GM19043 (cell line): Measurements from ENCODE around the gene SMIM36.
"Not testable (repeated sequence)": the region's sequence is repeated elsewhere in the genome, so short reads cannot be mapped to it uniquely, and the experiment has no call there.

Source experiments
- ATAC-seq: cut with Tn5 transposase; IDR thresholded peaks from one replicate; pipeline ENCODE4 v1.9.1; 2021; ENCODE audit warnings: low read depth; ENCODE audit not compliant: unreplicated experiment

The SMIM36 gene

DNA sequence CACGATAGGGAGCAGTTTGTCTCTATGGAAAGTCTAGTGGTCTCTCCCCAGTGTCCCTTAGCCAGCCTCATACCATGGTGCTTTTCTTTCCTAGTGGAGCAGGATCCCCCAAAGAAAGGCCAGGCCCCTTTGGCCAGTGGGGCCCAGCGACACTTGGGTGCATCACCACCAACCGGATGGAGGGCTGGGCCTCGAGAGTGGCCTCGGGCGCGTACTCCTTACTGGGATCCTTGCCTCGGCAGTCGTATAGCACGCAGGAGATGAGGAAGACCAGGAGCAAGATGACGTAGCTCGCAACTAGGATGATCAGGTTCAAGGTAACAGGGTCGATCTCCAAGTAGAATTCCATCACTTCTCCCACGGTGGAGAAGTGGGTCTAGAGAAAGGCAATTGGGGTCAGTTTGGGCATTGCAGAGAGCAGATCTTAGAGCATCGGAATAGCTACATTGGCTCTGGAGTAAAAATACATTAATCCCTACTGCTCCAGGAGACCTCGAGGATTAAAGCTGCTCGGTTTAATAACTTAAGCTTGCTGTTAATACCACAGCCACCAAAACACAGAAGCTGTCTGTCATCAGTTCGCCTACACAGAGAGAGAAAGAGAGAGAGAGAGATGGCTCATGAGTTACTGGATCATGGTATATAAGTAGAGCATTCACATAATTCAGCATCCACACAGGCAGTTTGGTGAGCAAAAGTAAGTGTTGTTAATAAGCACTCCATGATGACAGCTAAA is at the start of gene SMIM36:
TSS of gene SMIM36 (minus strand) at position 467 of the 736 bp plus-strand sequence.
- no peak for ATAC-seq

GRCh38 chr17:55555772-55556171 is 44.5 kb upstream of the SMIM36 start:
- ATAC-seq: no peak

- ATAC-seq: no peak
These were observed 37.9 kb upstream of the SMIM36 start for GRCh38 chr17:55549140-55549539.

DNA sequence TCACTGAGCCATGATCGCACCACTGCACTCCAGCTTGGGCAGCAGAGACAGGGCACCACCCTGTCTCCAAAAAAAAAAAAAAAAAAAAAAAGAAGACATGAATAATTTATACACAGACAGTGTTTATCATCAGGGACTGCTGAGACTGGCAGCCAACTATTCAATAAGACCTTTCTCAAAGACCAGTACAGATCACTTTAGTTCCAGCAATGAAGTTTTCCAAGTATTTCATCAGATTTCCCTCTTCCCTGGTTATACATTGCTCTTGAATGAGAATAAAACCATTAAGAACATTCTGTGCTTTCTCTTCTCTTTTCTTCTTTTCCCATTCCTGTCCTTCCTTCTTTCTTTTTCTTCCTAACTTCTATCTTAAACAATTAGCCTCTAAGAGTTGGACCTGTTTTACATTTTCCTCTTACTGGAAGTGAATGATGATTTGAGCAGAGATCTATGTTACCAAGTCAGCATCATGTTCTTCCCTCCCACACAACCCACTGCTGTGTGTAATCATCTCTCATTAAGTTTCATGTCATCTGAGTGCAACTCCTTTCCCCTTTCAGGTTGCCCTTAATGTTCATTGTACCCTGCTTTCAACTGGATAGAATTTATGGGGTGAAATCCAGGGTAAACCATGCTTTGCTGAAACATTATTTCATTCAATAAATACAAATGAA is 35.9 kb upstream of the SMIM36 start:
- ATAC-seq: no peak

- no peak for ATAC-seq
These were observed 35.2 kb upstream of the SMIM36 start for GRCh38 chr17:55546481-55546880.

DNA sequence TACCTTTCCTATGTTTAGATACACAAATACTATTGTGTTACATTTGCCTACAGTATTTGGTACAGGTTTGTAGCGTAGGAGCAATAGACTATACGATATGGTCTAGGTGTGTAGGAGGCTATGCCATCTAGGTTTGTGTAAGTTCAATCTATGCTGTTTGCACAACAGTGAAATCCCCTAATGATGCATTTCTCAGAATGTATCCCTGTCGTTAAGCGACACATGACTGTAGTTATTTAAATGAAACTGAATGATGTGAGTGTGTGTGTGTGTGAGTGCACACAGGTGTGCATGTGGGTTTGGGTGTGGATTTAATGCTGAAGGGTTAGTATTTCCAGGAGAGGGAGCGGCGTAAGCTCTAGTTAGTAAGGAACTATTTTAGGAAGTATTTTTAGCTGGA is 34.6 kb upstream of the SMIM36 start:
- no peak for ATAC-seq

GRCh38 chr17:55543709-55544108 is 32.5 kb upstream of the SMIM36 start:
- ATAC-seq: no peak

DNA sequence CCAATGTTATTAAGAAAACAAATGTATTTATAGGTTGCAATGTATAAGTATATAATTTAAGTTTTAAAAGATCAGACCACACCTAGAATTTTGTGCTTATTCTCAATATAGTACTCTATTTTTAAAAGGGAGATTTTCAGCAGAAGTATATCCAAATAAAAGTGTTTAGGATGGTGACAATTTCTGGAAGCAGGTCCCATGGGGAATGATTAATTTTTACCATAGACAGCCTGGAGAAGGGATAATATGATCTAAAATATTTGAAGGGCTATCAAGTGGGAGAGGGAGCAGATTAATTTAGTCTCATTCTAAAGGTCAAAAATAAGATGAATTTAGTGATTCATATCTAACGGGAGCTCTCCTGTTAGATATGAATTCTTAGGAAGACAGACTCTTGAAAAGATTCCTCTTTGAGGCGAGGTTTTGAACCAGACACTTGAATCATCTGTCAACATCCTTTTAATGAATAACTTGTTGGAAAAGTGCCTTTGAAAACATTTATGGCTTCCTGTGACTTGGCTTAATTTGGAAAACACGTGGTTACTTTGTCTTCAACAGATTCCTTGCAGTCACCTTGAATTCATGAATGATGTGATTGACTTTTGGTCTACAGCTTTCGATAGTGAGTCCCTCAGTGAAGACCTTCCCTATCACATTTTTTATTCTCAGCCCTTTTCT is 29.3 kb upstream of the SMIM36 start:
- no peak for ATAC-seq

DNA sequence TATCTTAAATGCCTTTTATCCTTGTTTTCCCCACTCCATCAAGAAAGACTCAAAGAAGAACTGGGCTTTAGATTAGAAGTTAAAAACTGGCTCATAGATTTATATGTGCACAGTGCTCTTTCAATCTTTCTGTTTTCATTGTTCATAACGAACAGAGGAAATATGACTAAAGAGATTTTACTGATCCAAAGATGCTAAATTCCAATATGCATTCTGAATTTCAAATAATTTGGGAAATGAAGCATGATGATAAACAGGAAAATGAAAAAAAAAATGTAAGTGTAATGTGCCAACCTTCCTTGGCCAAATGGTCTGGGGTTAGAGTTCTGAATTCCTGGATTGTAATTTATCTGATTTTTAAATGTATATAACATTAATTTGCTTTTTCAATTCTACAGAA is 25.0 kb upstream of the SMIM36 start:
- no peak for ATAC-seq

- ATAC-seq: no peak
These were observed 22.4 kb upstream of the SMIM36 start for GRCh38 chr17:55533608-55534007.

GRCh38 chr17:55532670-55533069 is 21.4 kb upstream of the SMIM36 start:
- ATAC-seq: no peak

DNA sequence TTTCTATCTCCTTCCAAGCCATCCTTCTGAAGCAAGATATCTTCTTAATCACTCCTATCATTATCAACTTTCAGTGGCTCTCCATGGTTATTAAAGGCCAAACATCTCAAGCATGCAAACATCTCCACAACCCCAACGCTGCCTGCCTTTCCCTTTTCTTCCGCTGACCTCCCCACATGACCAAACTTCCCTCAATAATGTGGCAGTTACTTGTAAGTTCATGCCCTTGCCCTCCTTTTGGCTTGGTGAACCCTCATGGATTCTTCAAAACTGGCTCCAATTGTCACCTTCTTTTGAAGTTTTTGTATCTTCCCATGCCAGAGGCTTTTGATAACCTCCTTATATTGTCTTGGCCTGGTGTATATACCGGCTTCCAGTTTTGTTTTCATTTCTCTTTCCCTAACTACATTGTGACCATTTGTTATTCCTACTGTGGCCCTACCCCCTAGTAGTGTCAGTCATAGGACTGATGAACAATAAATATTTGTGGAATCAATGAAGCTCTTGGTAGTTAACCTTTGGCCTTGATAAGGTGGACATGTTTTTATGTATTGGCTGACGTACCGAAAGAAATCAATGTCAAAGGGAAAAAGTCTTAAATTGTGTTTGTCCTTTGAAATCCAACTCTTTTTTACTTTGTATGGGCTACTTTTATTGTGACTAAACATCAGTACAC is 19.9 kb upstream of the SMIM36 start:
- no peak for ATAC-seq

GRCh38 chr17:55530064-55530463 is 18.8 kb upstream of the SMIM36 start:
- no peak for ATAC-seq

DNA sequence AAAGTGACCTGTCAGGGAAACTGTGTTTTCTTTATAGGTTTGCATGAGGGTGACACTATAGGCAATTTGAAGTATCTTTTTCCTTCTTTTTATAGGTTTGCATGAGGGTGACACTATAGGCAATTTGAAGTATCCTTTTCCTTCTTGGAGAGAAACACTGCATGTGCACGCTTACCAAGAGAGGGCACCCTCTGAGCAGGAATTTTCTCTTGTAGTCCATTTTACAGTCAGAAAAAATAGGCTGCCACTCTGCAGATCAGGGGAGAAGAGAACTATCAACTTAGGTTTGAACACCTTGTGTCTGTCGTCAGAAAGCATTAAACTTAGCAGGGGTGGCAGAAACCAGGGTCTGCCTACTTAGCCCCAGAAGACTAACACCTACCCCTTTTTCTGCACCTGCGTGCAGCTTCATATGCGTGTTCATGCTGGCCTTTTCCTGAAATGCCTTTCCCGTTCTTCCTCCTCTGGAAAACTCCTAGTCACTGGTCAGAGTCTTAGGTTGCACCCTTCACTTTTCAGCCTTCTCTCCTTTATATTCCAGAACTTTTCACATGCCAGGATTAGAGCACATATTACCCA is 16.4 kb upstream of the SMIM36 start:
- no peak for ATAC-seq

DNA sequence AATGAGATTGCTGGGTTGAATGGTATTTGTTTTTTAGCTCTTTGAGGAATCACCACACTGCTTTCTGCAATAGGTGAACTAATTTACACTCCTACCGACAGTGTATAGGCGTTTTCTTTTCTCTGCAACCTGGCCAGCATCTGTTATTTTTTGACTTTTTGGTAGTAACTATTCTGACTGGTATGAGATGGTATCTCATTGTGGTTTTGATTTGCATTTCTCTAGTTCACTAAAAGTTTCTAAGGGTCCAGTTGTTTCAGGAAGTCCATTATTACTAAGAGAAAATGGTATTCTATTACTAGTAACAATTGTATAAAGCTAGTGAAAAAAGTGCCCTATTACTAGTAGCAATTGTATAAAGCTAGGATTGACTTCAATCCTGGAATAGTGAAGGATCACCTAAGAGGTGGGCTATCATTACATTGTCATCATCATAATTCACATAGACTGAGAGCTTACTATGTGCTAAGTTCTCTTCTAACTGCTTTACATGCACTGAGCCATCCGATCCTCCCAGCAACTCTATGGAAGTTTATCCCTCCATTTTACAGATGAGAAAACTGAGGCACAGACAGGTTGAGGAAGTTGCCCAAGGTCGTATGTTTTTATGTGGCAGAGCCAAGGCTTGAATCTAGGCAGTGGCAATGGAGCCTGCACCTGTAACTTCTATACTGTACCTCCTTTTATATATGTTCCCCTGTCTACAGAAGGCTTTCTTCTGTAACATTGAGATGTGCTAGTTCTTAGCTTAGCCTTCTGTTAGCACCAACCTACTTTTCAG is 13.4 kb upstream of the SMIM36 start:
- no peak for ATAC-seq

DNA sequence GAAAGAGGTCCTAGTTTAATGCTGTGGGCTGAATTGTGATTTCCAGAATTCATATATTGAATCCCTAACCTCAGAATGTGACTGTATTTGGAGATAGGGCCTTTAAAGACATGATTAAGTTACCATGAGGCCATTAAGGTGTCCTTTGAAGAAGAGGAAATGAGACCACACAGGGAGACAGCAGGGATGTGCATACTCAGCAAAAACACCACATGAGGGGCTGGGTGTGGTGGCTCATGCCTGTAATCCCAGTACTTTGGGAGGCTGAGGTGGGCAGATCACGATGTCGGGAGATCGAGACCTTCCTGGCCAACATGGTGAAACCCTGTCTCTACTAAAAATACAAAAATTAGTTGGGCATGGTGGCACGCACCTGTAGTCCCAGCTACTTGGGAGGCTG is 11.8 kb upstream of the SMIM36 start:
- ATAC-seq: not testable (repeated sequence)

DNA sequence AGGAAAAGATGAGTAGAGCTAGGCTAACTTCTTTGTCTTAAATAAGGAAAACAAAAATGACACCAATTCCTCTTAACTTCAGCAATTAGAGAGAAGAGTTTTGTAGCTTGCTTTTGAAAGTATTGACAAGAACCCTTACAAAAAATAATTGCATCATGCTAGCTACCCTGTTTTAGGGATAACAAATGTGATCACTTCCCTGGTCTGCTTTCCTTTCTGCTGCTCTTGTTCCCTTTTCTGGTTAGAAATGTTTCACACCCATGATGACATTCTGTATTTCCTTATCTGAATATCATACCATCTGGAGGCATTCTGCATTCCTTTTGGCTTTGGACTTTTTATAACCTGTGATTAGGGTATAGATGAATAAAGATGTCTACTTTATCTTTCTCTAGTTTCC is 9.9 kb upstream of the SMIM36 start:
- no peak for ATAC-seq

DNA sequence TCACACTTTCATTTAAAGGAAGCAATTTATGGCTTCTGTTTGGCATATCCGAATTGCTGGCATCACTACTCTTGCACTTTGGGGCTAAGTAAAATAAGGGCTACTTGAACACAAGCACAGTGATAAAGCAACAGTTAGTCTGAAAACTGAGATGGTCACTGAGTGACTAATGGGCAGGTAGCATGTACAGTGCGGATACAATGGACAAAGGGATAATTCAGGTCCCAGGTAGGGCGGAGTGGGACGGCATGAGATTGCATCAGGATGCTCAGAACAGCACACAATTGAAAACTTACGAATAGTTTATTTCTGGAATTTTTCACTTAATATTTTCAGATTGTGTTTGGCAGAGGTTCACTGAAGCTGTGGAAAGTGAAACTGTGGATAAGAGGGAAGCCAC is 9.2 kb upstream of the SMIM36 start:
- no peak for ATAC-seq

DNA sequence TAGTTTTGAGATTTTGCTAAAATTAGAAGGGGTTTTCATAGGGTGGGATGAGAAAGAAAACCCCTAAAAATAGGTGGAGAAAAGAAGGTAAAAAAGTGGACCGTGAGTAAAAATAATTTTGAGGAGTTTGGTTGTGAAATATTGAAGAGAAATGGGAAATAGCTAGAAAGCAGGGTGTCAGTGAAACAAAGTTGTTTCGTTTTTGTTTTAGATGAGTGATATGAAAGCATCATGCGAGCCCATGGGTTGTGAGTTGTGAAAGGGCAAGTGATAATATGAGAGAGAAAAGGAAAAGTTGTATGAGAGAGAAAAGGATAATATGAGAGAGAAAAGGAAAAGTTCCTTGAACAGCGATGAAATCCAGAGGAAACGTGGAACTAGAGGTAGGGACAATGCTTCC is 7.3 kb upstream of the SMIM36 start:
- no peak for ATAC-seq
